Cardiac atrium fibroblast (primary cell): ENCODE results near the gene PSD4. TPM values are rescaled to one million over a fixed set of nuclear protein-coding genes. Genes with fewer than 3 reads are reported as not detected.

Experiments
- total RNA-seq: library from RNA; depleted of rRNA; stranded (reverse); fragments of >200 nt; gene quantifications from 2 replicates; pipeline ENCODE4 v1.2.3, GENCODE V29; 2015

PSD4 gene
- 0.16 and 0.18 TPM in 2 replicates for total RNA-seq

DNA sequence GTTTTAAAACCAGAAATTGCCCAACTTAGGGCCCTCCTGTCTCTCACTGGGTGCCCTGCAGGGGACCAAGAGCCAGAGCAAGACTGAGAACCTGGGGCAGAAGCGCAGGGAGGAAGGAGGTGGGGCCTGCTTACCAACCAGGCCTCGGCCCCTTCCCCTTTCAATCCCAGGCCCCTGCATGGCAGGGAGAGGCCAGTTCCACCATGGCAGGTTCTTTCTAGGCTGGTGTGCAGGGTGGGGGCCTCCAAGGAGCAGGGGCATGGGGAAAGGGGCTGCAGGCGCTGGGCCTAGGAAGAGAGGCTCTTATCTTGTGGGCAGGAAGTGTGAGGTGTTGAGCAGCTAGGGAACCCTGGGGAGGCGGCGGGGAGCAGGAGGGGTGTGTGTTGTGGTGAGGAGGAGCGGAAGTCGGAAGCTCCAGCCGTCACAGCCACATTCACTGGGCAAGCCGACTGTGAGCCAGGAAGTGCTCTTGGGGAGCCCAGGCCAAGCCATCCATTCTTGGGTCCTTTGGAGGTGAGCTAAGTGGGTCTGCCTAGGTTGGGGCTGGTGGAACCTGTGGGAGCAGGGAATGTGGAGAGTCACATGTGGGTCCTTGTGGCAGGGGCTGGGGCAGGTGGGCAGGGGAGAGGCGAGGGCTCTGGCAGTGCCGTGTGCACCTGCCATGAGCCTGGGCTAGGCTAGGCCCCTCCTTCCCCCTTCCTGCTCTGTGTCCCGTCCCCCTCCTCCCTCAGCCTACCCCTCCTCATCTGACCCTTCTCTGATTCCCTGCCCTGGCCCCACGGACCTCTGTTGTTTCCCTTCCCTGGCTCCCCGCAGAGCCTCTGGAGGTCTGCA is at the start of gene PSD4:
PSD4 (plus strand) TSS at position 430 of the 834 bp plus-strand sequence. CDS start 8,486 bp downstream, outside the sequence.

GRCh38 chr2:113126845-113127645 is 46.7 kb upstream of the PSD4 start, which contains the start of gene IL1RN:
Gene IL1RN (plus strand): TSS chr2:113127598. CDS start chr2:113127625, 27 bp downstream.

Other genes with a start within 250 kb of the PSD4 start
- not detected in 2 replicates for gene IL36G, start 196.0 kb upstream of the PSD4 start, total RNA-seq
- not detected in 2 replicates for gene IL36A, start 168.5 kb upstream of the PSD4 start, total RNA-seq
- gene IL36B, start 121.1 kb upstream of the PSD4 start, total RNA-seq, result not detected in 2 replicates
- gene IL36RN, start 114.8 kb upstream of the PSD4 start, total RNA-seq, result not detected in 2 replicates
- gene IL1F10, start 106.0 kb upstream of the PSD4 start, total RNA-seq, result not detected in 2 replicates
- not detected in 2 replicates for gene IL1RN, start 46.4 kb upstream of the PSD4 start, total RNA-seq
- under 0.01 TPM in 1 of 2 replicates, not detected in the other for gene PAX8, start 105.0 kb downstream of the PSD4 start, total RNA-seq